Adipocyte (in vitro differentiated cells): ENCODE measurements around the gene SPSB2.

Experiments used
- DNase-seq: peaks from one replicate; pipeline ENCODE4 v3.0.0-alpha.2; 2015; ENCODE audit warnings: low read depth
- H3K27me3 ChIP-seq: replicated peaks from 2 replicates; pipeline ENCODE4 v1.7.0; 2013; ENCODE audit warnings: mild to moderate bottlenecking, low read length, moderate library complexity; ENCODE audit not compliant: control insufficient read depth, insufficient read depth
- H3K36me3 ChIP-seq: 2 replicates; pipeline ENCODE4 v1.7.0; 2013; ENCODE audit warnings: low read length, mild to moderate bottlenecking, moderate library complexity; ENCODE audit not compliant: control insufficient read depth, insufficient read depth, severe bottlenecking
- H3K4me1 ChIP-seq: 2 replicates; pipeline ENCODE4 v1.7.0; 2013; ENCODE audit warnings: mild to moderate bottlenecking, low read length, moderate library complexity; ENCODE audit not compliant: control insufficient read depth, insufficient read depth
- H3K4me3 ChIP-seq: 2 replicates; pipeline ENCODE4 v1.7.0; 2013; ENCODE audit warnings: mild to moderate bottlenecking, low read length, moderate library complexity
- H3K9ac ChIP-seq: 2 replicates; pipeline ENCODE4 v1.7.0; 2013; ENCODE audit warnings: mild to moderate bottlenecking, low read length, moderate library complexity
- H3K9me3 ChIP-seq: 2 replicates; pipeline ENCODE4 v1.7.0; 2013; ENCODE audit warnings: mild to moderate bottlenecking, low read length, moderate library complexity; ENCODE audit not compliant: control insufficient read depth

SPSB2 gene, protein sequence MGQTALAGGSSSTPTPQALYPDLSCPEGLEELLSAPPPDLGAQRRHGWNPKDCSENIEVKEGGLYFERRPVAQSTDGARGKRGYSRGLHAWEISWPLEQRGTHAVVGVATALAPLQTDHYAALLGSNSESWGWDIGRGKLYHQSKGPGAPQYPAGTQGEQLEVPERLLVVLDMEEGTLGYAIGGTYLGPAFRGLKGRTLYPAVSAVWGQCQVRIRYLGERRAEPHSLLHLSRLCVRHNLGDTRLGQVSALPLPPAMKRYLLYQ

DNA sequence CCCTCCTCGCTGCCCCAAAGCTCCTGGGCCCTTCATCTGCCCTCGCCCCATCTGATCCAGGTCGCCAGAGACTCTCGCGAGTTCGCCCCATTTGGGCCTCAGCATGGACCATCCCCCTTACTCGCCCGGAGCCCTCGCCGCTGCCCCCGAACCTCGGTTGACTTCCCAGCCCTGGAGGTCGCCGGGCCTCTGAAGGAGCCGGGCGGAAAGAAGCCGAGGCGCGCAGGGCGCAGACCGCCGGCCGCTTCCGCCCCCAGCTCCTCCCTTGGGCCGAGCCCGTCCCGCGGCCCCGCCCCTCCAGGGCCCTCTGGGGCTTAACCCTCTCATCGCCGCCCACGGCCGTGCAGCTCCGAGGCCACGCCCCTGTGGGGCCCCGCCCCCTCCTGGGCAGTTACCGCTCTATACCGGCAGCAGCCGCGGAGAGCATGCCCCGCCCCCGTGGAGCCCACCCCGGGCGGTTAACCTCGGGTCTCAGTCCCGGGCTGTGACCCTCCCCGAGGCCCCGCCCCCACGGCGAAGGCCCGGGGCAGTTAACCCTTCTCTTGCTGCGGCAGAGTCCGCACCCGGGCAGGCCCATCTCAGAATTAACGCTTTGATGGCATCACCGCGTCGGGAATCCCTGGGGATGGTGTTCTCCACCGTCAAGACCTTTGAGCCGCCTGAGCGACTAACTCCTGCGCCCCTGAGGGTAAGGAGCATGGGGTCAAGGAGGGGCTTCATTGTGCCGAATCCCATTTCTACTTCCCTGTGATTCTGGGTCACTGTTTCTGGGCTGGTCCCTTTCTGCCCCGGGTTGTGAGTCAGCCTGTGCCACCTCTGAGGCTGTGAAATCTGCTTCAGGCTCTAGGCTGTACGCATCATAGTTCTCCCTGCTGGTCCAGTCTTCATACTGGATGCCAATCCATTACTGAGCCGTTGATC lies at the start of gene SPSB2:
Gene SPSB2, minus strand, starts transcription at position 210 of the 921 bp plus-strand sequence. CDS start 402 bp downstream, outside the sequence.
- Histone ChIP-seq H3K36me3 (peaks cover 22% of the 10 kb centered on the region), H3K4me1 (peaks cover 32% of the 10 kb centered on the region), H3K9me3 (no peaks in the 10 kb centered on the region), H3K27me3 (no peaks in the 10 kb centered on the region), H3K9ac (peak within 1 kb of the TSS; percentile 98), H3K4me3 (peak within 1 kb of the TSS; percentile 85)
- peak; percentile 98 for DNase-seq

DNA sequence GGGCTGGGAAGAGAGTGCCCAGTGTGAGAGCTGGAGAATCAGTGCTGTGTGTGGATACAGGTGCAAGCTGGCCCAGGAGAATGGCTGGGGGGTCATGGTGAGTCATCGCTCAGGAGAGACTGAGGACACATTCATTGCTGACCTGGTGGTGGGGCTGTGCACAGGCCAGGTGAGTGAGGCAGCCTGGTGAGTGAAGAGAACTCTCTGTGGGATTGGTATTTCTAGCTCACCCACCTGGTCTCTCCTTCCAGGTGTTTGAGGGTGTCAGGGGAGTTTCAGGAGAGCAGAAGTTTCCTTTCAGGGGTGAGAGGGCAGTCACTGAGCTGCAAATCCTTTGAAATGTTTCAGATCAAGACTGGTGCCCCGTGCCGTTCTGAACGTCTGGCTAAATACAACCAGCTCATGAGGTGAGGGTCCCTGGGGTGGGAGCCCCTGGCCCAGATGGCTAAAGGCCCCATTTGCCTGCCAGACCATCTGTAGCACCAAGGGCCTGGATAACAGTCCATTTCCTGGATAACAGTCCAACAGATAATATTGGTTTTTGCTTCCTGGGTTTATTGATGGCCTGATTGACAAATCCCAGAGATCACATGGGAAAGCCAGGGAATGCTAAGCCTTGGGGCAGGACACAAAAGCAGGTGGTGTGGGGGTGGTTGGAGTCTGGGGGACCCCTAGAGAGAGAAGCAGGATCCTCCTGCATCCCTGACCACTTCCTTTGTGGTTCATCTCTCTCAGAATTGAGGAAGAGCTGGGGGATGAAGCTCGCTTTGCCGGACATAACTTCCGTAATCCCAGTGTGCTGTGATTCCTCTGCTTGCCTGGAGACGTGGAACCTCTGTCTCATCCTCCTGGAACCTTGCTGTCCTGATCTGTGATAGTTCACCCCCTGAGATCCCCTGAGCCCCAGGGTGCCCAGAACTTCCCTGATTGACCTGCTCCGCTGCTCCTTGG lies 49.2 kb upstream of the SPSB2 start:
- Histone ChIP-seq H3K4me1 (peaks cover 30% of the 10 kb centered on the region), H3K27me3 (no peaks in the 10 kb centered on the region), H3K9me3 (no peaks in the 10 kb centered on the region), H3K36me3 (no peaks in the 10 kb centered on the region), H3K9ac (peak overlapping the region; percentile 21), H3K4me3 (no peak overlapping the region)
- DNase-seq = no peak

DNA sequence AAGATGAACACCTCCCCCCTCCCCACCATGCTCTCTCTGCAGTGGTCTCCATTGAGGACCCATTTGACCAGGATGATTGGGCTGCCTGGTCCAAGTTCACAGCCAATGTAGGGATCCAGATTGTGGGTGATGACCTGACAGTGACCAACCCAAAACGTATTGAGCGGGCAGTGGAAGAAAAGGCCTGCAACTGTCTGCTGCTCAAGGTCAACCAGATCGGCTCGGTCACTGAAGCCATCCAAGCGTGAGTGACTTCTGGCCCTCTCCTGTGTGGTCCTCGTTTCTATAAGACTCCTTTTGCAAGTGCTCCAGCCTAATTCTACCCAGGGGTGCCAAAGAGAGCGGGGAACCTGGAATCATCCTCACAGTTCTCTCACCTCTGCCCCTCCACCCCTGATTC lies 48.4 kb upstream of the SPSB2 start:
- Histone ChIP-seq H3K27me3 (no peaks in the 10 kb centered on the region), H3K4me1 (peaks cover 23% of the 10 kb centered on the region), H3K9me3 (no peaks in the 10 kb centered on the region), H3K36me3 (no peaks in the 10 kb centered on the region), H3K9ac (no peak overlapping the region), H3K4me3 (no peak overlapping the region)
- DNase-seq = no peak

DNA sequence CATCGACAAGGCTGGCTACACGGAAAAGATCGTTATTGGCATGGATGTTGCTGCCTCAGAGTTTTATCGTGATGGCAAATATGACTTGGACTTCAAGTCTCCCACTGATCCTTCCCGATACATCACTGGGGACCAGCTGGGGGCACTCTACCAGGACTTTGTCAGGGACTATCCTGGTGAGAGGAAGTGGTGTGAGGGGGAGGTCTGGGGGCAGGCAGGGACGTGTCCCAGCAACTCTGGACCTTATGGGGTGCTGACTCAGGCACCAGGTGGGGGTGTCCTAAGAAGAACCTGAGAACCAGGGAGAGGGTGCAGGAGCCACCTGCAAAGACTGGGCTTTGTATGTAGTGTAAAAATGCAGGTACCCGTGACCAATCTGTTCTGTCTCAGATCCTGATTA lies 46.5 kb upstream of the SPSB2 start:
- Histone ChIP-seq H3K4me3 (no peak overlapping the region), H3K36me3 (no peaks in the 10 kb centered on the region), H3K9me3 (no peaks in the 10 kb centered on the region), H3K9ac (no peak overlapping the region), H3K27me3 (no peaks in the 10 kb centered on the region), H3K4me1 (peaks cover 6% of the 10 kb centered on the region)
- no peak for DNase-seq

DNA sequence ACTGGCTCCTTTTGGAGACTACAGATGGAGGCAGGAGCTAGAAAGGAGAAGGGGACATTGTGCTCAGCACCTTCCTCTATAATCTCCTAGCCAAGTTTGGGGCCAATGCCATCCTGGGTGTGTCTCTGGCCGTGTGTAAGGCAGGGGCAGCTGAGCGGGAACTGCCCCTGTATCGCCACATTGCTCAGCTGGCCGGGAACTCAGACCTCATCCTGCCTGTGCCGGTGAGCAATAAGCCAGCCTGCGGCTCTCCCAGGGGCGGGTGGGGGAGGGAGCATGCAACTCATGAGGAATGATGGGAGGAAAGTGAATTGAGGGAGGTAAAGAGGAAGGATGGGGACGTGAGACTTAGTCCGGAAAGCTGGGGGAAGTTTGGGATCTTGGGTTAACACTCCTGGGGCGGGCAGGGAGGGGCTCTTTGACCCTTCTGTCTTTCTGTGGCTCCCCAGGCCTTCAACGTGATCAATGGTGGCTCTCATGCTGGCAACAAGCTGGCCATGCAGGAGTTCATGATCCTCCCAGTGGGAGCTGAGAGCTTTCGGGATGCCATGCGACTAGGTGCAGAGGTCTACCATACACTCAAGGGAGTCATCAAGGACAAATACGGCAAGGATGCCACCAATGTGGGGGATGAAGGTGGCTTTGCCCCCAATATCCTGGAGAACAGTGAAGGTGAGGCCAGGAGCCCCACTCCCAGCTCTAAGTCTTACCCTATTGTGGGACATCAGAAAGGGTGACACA lies 44.6 kb upstream of the SPSB2 start:
- peaks cover 8% of the 10 kb centered on the region for H3K4me1 ChIP-seq
- H3K9me3 ChIP-seq = no peaks in the 10 kb centered on the region
- no peaks in the 10 kb centered on the region for H3K27me3 ChIP-seq
- H3K36me3 ChIP-seq = no peaks in the 10 kb centered on the region
- no peak overlapping the region for H3K9ac ChIP-seq
- no peak for DNase-seq
- no peak overlapping the region for H3K4me3 ChIP-seq

DNA sequence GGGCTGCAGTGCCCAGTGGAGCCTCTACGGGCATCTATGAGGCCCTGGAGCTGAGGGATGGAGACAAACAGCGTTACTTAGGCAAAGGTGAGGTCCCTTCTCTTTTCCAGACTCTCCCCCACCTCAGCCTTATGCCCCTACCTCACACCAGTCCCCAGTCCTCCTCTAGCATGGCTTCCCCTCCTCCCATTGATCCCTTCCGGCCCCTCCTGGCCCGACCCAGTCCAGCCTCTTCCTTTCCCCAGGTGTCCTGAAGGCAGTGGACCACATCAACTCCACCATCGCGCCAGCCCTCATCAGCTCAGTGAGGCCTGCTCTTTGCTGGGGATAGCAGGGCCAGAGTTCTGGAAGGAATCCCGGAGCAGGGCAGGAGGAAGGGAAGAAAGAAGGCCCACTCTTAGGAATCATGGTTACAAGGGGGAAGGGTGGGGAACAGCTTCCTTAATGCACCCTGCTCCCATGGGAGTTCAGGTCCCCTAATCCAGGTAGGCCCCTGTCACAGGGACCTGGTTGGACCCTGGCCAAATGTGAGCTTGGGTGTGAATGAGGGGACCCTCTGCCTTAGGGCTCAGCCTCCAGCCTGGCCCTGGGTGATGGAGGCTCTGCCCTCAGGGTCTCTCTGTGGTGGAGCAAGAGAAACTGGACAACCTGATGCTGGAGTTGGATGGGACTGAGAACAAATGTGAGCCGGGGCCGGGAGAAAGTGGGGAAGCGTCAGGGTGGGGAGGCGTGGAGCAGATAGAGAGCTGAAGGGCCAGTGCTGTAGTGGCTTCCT lies 43.5 kb upstream of the SPSB2 start:
- no peaks in the 10 kb centered on the region for H3K36me3 ChIP-seq
- H3K4me3 ChIP-seq = no peak overlapping the region
- no peaks in the 10 kb centered on the region for H3K27me3 ChIP-seq
- H3K4me1 ChIP-seq = peaks cover 8% of the 10 kb centered on the region
- no peaks in the 10 kb centered on the region for H3K9me3 ChIP-seq
- DNase-seq = no peak
- no peak overlapping the region for H3K9ac ChIP-seq

DNA sequence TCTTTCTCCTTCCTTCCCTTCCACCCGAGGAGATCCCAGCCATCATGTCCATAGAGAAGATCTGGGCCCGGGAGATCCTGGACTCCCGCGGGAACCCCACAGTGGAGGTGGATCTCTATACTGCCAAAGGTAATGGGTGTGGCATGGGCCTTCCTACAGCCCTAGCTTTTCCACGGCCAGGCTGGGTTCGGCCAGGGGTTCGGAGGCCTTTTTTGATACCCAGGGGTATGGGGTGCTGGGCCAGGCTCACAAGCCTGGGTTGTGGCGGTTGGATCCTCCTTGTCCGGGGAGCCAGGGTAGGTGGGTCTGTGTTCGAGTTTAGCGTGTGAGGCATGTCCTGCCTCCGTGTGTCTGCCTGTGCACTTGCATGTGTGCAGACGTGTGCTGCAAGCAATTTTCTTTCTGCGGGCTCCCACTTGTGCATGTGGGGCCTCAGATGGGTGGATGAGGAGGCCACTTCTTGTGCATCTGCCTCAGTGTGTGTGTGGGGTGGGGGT lies 42.7 kb upstream of the SPSB2 start:
- H3K4me1 ChIP-seq = peaks cover 8% of the 10 kb centered on the region
- H3K36me3 ChIP-seq = no peaks in the 10 kb centered on the region
- no peak for DNase-seq
- no peaks in the 10 kb centered on the region for H3K9me3 ChIP-seq
- H3K4me3 ChIP-seq = no peak overlapping the region
- no peak overlapping the region for H3K9ac ChIP-seq
- H3K27me3 ChIP-seq = no peaks in the 10 kb centered on the region

DNA sequence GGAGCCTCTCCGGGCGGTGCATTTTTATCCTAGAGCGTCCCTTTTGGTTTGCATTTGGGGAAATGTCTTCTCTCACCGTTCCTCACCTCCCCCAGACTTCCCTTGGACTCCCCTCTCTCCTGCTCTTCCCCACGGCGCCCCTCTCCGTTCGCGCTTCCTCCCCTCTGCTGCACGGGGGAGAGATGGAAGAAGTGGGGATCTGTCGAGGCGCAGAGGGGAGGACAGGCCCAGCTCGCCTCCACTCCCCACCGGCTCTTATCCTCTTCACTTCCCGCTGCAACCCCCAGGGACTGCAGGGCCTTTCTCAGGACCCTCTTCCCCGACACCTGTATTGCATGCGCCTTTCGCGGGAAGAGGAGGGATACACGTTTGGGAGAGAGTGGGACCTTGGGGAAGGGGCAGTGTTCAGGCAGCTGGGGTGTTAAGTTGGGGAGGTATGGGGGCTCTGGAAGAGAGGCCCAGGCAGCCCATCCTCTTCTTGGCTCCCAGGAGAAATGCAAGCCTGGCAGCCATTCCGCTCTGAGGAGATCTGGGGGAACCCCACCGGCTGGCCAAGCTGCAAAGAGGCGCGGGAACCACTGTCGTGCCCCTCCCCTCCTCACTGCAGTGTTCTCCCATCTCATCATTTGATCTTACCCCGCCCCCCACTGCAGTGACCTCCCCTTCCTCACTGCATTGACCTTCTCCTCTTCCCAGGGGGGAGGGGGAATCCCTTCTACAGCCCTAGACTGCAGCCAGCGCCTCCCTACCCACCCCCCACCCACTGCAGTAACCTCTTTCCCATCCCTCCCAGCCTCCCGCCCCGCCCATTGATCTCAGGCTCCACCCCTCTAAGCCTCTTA lies 42.1 kb upstream of the SPSB2 start:
- DNase-seq = no peak
- H3K9ac ChIP-seq = peak overlapping the region; percentile 71
- H3K9me3 ChIP-seq = no peaks in the 10 kb centered on the region
- H3K27me3 ChIP-seq = no peaks in the 10 kb centered on the region
- H3K4me1 ChIP-seq = peaks cover 8% of the 10 kb centered on the region
- peak overlapping the region; percentile 81 for H3K4me3 ChIP-seq
- no peaks in the 10 kb centered on the region for H3K36me3 ChIP-seq

DNA sequence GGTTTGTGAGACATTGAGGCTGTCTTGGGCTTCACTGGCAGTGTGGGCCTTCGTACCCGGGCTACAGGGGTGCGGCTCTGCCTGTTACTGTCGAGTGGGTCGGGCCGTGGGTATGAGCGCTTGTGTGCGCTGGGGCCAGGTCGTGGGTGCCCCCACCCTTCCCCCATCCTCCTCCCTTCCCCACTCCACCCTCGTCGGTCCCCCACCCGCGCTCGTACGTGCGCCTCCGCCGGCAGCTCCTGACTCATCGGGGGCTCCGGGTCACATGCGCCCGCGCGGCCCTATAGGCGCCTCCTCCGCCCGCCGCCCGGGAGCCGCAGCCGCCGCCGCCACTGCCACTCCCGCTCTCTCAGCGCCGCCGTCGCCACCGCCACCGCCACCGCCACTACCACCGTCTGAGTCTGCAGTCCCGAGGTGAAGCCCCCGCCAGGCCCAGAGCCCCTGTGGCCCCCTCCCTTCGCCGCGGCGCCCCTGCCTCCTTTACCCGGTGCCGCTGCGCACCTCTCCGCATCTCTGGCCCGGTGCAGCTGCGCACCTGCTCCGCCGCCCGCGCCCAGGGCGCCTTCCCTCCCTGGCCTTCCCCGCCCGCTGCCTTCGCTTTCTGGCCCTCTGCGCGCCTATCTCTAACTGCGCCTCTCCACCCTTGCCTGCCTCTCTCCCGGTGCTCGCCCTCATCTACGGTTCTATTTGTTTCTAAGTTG lies 41.3 kb upstream of the SPSB2 start, which contains the start of gene ENO2:
Gene ENO2, plus strand, starts transcription at position 335 of the 701 bp plus-strand sequence. CDS start 1,253 bp downstream, outside the sequence.
- H3K36me3 ChIP-seq = no peaks in the 10 kb centered on the region
- H3K9me3 ChIP-seq = no peaks in the 10 kb centered on the region
- peak; percentile 93 for DNase-seq
- H3K4me1 ChIP-seq = peaks cover 8% of the 10 kb centered on the region
- no peaks in the 10 kb centered on the region for H3K27me3 ChIP-seq
- H3K9ac ChIP-seq = peak within 1 kb of the TSS; percentile 71
- peak within 1 kb of the TSS; percentile 81 for H3K4me3 ChIP-seq
